GM10248 (cell line): ENCODE measurements around the gene CA5A.
A peak's percentile ranks its signal among the peaks of the same experiment; 100 is the strongest.
"Not testable (repeated sequence)": the region's sequence is repeated elsewhere in the genome, so short reads cannot be mapped to it uniquely, and the experiment has no call there.

ENCODE experiments used
- CTCF ChIA-PET: fragments of 300-600 bp; sonication (Branson Sonifier 250); formaldehyde crosslinking; extraction: SDS; loops from one replicate; lab custom pipeline; 2021; ENCODE audit warnings: antibody characterized with exemption; lab: Yijun Ruan, JAX
- POLR2A ChIA-PET: fragments of 350-650 bp; sonication (Branson Sonifier 250); formaldehyde crosslinking; extraction: SDS; loops from one replicate; lab custom pipeline; 2020; ENCODE audit warnings: antibody characterized with exemption; lab: Yijun Ruan, JAX
- DNase-seq: peaks from one replicate; pipeline ENCODE4 v3.0.0; 2012; ENCODE audit errors: extremely low spot score
- CTCF ChIP-seq: IDR thresholded peaks from 2 replicates; pipeline ENCODE4 v1.5.1; 2012; ENCODE audit warnings: mild to moderate bottlenecking, low read depth; ENCODE audit errors: extremely low read depth, missing control alignments, control extremely low read depth

The CA5A gene

GRCh38 chr16:87909203-87909935, 27.0 kb downstream of the CA5A start:
- POLR2A ChIA-PET: not testable (repeated sequence)
- peak; percentile 88 for DNase-seq
- TF ChIP-seq CTCF: peak; percentile 86
- CTCF ChIA-PET: interaction anchor here (0.8 to 7.2 kb wide), 9 partner anchors 9 to 140 kb away, joined by 3 to 64 read pairs (median 4); no protein-coding TSS in a partner anchor

GRCh38 chr16:87908101-87908500, 28.2 kb downstream of the CA5A start:
- DNase-seq, POLR2A ChIA-PET: not testable (repeated sequence)
- CTCF ChIA-PET: interaction anchor here (0.7 to 7.2 kb wide), 6 partner anchors 32 to 139 kb away, joined by 3 to 64 read pairs (median 6); no protein-coding TSS in a partner anchor

- DNase-seq, POLR2A ChIA-PET: not testable (repeated sequence)
- CTCF ChIA-PET: interaction anchor here (1.2 to 7.2 kb wide), 4 partner anchors 19 to 137 kb away, joined by 4 to 64 read pairs (median 7); no protein-coding TSS in a partner anchor
Observed at GRCh38 chr16:87905521-87905920, 30.8 kb downstream of the CA5A start.

- POLR2A ChIA-PET, DNase-seq: not testable (repeated sequence)
- CTCF ChIA-PET: interaction anchor here (1.2 to 7.2 kb wide), 3 partner anchors 20 to 125 kb away, joined by 4 to 64 read pairs (median 10); no protein-coding TSS in a partner anchor
Observed at GRCh38 chr16:87904963-87905362, 31.4 kb downstream of the CA5A start.

GRCh38 chr16:87900489-87900888, 35.8 kb downstream of the CA5A start:
- POLR2A ChIA-PET, DNase-seq: not testable (repeated sequence)
- CTCF ChIA-PET: interaction anchor here (1.0 to 3.0 kb wide), 4 partner anchors 16 to 121 kb away, joined by 3 to 12 read pairs (median 6); no protein-coding TSS in a partner anchor

GRCh38 chr16:87897521-87898505, 38.5 kb downstream of the CA5A start:
- POLR2A ChIA-PET: interaction anchor here (0.7 kb wide), 1 partner anchor 94 kb away, joined by 3 read pairs; no protein-coding TSS in a partner anchor
- no peak for TF ChIP-seq CTCF
- DNase-seq: no peak
- CTCF ChIA-PET: interaction anchor here (1.0 to 2.6 kb wide), 6 partner anchors 26 to 129 kb away, joined by 3 to 8 read pairs (median 4); no protein-coding TSS in a partner anchor

- CTCF ChIA-PET: interaction anchor here (1.7 to 2.6 kb wide), 5 partner anchors 26 to 128 kb away, joined by 4 to 8 read pairs (median 5); no protein-coding TSS in a partner anchor
- not testable (repeated sequence) for DNase-seq
- POLR2A ChIA-PET: interaction anchor here (0.7 kb wide), 1 partner anchor 93 kb away, joined by 3 read pairs; no protein-coding TSS in a partner anchor
Observed at GRCh38 chr16:87896924-87897520, 39.3 kb downstream of the CA5A start.

- DNase-seq: not testable (repeated sequence)
- CTCF ChIA-PET: interaction anchor here (0.7 to 2.9 kb wide), 10 partner anchors 10 to 193 kb away, joined by 3 to 11 read pairs (median 4); no protein-coding TSS in a partner anchor
- POLR2A ChIA-PET: interaction anchor here (0.6 to 1.2 kb wide), 3 partner anchors 21 to 886 kb away, joined by 3 to 4 read pairs (median 4); partner anchors contain the start of gene SLC7A5
Observed at GRCh38 chr16:87896176-87896890, 40.0 kb downstream of the CA5A start.
